ENCODE data around the gene MCCD1.

MCCD1 gene

DNA sequence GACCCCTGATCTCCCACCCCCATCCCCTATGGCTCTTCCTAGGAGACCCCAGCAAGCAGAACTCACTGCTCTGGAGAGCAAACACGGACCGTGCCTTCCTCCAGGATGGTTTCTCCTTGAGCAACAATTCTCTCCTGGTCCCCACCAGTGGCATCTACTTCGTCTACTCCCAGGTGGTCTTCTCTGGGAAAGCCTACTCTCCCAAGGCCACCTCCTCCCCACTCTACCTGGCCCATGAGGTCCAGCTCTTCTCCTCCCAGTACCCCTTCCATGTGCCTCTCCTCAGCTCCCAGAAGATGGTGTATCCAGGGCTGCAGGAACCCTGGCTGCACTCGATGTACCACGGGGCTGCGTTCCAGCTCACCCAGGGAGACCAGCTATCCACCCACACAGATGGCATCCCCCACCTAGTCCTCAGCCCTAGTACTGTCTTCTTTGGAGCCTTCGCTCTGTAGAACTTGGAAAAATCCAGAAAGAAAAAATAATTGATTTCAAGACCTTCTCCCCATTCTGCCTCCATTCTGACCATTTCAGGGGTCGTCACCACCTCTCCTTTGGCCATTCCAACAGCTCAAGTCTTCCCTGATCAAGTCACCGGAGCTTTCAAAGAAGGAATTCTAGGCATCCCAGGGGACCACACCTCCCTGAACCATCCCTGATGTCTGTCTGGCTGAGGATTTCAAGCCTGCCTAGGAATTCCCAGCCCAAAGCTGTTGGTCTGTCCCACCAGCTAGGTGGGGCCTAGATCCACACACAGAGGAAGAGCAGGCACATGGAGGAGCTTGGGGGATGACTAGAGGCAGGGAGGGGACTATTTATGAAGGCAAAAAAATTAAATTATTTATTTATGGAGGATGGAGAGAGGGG is 44.7 kb downstream of the MCCD1 start:
- no peak for DNase-seq

DNA sequence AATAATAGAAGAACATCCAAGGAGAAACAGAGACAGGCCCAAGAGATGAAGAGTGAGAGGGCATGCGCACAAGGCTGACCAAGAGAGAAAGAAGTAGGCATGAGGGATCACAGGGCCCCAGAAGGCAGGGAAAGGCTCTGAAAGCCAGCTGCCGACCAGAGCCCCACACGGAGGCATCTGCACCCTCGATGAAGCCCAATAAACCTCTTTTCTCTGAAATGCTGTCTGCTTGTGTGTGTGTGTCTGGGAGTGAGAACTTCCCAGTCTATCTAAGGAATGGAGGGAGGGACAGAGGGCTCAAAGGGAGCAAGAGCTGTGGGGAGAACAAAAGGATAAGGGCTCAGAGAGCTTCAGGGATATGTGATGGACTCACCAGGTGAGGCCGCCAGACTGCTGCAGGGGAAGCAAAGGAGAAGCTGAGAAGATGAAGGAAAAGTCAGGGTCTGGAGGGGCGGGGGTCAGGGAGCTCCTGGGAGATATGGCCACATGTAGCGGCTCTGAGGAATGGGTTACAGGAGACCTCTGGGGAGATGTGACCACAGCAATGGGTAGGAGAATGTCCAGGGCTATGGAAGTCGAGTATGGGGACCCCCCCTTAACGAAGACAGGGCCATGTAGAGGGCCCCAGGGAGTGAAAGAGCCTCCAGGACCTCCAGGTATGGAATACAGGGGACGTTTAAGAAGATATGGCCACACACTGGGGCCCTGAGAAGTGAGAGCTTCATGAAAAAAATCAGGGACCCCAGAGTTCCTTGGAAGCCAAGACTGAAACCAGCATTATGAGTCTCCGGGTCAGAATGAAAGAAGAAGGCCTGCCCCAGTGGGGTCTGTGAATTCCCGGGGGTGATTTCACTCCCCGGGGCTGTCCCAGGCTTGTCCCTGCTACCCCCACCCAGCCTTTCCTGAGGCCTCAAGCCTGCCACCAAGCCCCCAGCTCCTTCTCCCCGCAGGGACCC is 45.6 kb downstream of the MCCD1 start:
- DNase-seq, result no peak

- DNase-seq, result no peak
Measured at GRCh38 chr6:31575335-31575901, 46.7 kb downstream of the MCCD1 start, which contains the start of gene TNF. TSS of gene TNF (plus strand) at chr6:31575565. CDS start at chr6:31575742, 177 bp downstream.

DNA sequence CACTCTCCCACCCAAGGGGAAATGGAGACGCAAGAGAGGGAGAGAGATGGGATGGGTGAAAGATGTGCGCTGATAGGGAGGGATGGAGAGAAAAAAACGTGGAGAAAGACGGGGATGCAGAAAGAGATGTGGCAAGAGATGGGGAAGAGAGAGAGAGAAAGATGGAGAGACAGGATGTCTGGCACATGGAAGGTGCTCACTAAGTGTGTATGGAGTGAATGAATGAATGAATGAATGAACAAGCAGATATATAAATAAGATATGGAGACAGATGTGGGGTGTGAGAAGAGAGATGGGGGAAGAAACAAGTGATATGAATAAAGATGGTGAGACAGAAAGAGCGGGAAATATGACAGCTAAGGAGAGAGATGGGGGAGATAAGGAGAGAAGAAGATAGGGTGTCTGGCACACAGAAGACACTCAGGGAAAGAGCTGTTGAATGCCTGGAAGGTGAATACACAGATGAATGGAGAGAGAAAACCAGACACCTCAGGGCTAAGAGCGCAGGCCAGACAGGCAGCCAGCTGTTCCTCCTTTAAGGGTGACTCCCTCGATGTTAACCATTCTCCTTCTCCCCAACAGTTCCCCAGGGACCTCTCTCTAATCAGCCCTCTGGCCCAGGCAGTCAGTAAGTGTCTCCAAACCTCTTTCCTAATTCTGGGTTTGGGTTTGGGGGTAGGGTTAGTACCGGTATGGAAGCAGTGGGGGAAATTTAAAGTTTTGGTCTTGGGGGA is 47.4 kb downstream of the MCCD1 start:
- no peak for DNase-seq

- DNase-seq, result no peak
Measured at GRCh38 chr6:31576897-31577578, 48.3 kb downstream of the MCCD1 start.

DNA sequence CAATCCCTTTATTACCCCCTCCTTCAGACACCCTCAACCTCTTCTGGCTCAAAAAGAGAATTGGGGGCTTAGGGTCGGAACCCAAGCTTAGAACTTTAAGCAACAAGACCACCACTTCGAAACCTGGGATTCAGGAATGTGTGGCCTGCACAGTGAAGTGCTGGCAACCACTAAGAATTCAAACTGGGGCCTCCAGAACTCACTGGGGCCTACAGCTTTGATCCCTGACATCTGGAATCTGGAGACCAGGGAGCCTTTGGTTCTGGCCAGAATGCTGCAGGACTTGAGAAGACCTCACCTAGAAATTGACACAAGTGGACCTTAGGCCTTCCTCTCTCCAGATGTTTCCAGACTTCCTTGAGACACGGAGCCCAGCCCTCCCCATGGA is 48.8 kb downstream of the MCCD1 start:
- DNase-seq, result no peak

- no peak for DNase-seq
Measured at GRCh38 chr6:31578184-31579118, 49.7 kb downstream of the MCCD1 start.

GRCh38 chr6:31579119-31579505 is 50.4 kb downstream of the MCCD1 start:
- no peak for DNase-seq
